Testis (tissue), 2 donors: ENCODE results near the gene CPB1.

Experiments
- POLR2A ChIP-seq: fragments of 450-650 bp; IDR thresholded peaks from one replicate; pipeline ENCODE4 v1.6.1; 2017; ENCODE audit warnings: antibody characterized with exemption, mild to moderate bottlenecking, moderate library complexity
- TF ChIP-seq, protein P1 (sequence below), 3 experiments: fragments of 450-650 bp in 2 of 3; fragments of 200-600 bp in 1 of 3; sonication (generic) in 1 of 3; IDR thresholded peaks; one replicate each; pipeline ENCODE4 v1.5.1; 2016 to 2019; ENCODE audit warnings: antibody characterized with exemption in 3 of 3, mild to moderate bottlenecking in 2 of 3, moderate library complexity in 1 of 3

DNA sequence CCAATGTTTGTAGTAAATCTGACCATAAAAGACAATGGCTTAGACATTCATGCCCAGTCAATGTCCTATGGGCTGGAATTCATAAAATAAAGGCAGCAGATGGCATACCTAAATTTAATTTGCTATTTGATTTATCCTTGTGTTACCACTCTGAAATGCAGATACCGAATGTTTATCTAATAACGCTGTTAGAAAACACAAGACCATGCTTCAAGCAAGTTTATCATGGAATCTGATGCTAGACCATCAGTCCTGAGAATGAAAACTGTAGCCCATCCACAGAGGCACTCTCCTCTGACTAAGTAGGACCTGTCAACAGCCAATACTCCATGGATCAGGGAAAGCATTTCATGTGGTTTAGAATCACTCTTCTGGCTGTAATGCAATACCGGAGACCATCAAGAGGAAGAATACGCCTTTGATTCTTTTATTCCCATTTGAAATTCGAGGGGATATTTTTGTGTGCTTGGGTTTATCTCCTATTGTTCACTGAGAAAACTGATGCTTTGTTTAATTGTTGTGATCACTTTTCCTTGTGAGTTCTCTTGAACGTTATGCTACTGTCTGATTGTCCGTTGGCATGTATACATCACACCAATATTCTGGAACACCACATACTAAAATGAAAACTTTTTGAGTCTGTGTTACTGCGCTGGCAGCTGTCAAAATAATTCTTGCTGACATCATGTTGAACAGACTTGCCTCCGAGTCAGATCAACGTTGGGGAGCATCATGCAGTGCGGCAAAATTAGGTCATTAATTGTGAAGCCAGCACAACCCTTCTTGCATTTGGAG is 12.1 kb upstream of the CPB1 start:
- TF ChIP-seq, protein P1, sequence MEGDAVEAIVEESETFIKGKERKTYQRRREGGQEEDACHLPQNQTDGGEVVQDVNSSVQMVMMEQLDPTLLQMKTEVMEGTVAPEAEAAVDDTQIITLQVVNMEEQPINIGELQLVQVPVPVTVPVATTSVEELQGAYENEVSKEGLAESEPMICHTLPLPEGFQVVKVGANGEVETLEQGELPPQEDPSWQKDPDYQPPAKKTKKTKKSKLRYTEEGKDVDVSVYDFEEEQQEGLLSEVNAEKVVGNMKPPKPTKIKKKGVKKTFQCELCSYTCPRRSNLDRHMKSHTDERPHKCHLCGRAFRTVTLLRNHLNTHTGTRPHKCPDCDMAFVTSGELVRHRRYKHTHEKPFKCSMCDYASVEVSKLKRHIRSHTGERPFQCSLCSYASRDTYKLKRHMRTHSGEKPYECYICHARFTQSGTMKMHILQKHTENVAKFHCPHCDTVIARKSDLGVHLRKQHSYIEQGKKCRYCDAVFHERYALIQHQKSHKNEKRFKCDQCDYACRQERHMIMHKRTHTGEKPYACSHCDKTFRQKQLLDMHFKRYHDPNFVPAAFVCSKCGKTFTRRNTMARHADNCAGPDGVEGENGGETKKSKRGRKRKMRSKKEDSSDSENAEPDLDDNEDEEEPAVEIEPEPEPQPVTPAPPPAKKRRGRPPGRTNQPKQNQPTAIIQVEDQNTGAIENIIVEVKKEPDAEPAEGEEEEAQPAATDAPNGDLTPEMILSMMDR (IDR thresholded peaks at IDR 0.05), result no peak
- TF ChIP-seq POLR2A, result no peak
